ENCODE data around the gene BBC3.

The BBC3 gene

GRCh38 chr19:47186446-47187334 lies 44.3 kb downstream of the BBC3 start:
- Histone ChIP-seq H3K36me3 (ENCODE audit: control insufficient read depth, insufficient read depth, low read length) (peaks cover 14% of the 10 kb centered on the region), H3K27me3 (replicated peaks; ENCODE audit: control insufficient read depth, insufficient read depth, low read length) (no peaks in the 10 kb centered on the region), H3K4me3 (replicated peaks; ENCODE audit: low read depth, low read length) (no peak overlapping the region)
- TF ChIP-seq, protein P1, sequence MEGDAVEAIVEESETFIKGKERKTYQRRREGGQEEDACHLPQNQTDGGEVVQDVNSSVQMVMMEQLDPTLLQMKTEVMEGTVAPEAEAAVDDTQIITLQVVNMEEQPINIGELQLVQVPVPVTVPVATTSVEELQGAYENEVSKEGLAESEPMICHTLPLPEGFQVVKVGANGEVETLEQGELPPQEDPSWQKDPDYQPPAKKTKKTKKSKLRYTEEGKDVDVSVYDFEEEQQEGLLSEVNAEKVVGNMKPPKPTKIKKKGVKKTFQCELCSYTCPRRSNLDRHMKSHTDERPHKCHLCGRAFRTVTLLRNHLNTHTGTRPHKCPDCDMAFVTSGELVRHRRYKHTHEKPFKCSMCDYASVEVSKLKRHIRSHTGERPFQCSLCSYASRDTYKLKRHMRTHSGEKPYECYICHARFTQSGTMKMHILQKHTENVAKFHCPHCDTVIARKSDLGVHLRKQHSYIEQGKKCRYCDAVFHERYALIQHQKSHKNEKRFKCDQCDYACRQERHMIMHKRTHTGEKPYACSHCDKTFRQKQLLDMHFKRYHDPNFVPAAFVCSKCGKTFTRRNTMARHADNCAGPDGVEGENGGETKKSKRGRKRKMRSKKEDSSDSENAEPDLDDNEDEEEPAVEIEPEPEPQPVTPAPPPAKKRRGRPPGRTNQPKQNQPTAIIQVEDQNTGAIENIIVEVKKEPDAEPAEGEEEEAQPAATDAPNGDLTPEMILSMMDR (IDR thresholded peaks at IDR 0.05; ENCODE audit: insufficient read depth, low read length, poor library complexity, severe bottlenecking), result peak; percentile 37
- peak; percentile 67 for DNase-seq (ENCODE audit: extremely low read depth, insufficient read length)

DNA sequence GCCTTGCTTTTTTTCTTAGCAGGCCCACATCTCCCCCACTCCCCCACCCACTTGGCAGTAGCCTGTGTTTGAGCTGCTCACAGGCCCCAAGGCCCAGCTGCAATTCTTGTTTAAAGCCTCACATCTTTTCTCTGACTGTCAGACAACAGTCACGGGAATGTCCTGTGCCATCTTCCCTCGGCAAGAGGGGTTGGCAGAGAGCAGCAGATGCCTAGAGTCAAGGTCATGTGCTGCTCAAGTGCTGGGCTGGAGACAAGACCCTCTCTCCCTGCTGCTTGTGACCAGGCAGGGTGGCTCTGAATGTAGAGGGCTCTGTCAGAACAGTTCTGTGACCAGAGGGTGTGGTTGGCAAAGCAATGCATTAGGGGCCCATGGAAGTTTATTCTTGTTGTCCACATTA lies 47.4 kb downstream of the BBC3 start:
- Histone ChIP-seq H3K4me3 (replicated peaks; ENCODE audit: low read depth, low read length) (no peak overlapping the region), H3K27me3 (replicated peaks; ENCODE audit: control insufficient read depth, insufficient read depth, low read length) (no peaks in the 10 kb centered on the region), H3K36me3 (ENCODE audit: control insufficient read depth, insufficient read depth, low read length) (peaks cover 5% of the 10 kb centered on the region)
- TF ChIP-seq, protein P1 (IDR thresholded peaks at IDR 0.05; ENCODE audit: insufficient read depth, low read length, poor library complexity, severe bottlenecking), result no peak
- no peak for DNase-seq (ENCODE audit: extremely low read depth, insufficient read length)

GRCh38 chr19:47179653-47180310 lies 51.2 kb downstream of the BBC3 start:
- Histone ChIP-seq H3K27me3 (replicated peaks; ENCODE audit: control insufficient read depth, insufficient read depth, low read length) (no peaks in the 10 kb centered on the region), H3K4me3 (replicated peaks; ENCODE audit: low read depth, low read length) (no peak overlapping the region), H3K36me3 (ENCODE audit: control insufficient read depth, insufficient read depth, low read length) (peaks cover 5% of the 10 kb centered on the region)
- DNase-seq (ENCODE audit: extremely low read depth, insufficient read length), result no peak
- TF ChIP-seq, protein P1 (IDR thresholded peaks at IDR 0.05; ENCODE audit: insufficient read depth, low read length, poor library complexity, severe bottlenecking), result no peak

DNA sequence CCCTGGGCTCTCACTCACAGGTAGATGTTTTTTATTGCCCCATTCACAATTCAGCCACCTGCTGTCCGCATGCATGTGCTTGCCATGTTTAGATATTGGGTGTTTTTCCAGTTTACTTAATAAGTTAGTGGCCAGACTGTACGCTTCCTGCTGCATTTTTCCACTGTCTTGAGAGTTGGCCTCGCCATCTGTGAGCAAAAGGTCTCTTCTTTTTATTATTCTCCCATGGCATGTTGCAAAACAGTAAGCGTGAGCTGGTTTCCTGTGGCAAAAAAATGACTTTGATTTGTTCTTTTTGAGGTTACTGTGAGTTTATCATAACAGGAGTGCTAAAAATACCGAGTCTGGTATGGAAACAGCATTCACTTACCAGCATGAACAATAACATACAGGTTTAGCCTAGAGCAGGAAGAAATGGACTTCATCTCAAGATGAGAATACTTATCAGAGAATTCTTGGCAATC lies 54.3 kb downstream of the BBC3 start:
- Histone ChIP-seq H3K27me3 (replicated peaks; ENCODE audit: control insufficient read depth, insufficient read depth, low read length) (no peaks in the 10 kb centered on the region), H3K4me3 (replicated peaks; ENCODE audit: low read depth, low read length) (no peak overlapping the region), H3K36me3 (ENCODE audit: control insufficient read depth, insufficient read depth, low read length) (peaks cover 11% of the 10 kb centered on the region)
- DNase-seq (ENCODE audit: extremely low read depth, insufficient read length), result no peak
- TF ChIP-seq, protein P1 (IDR thresholded peaks at IDR 0.05; ENCODE audit: insufficient read depth, low read length, poor library complexity, severe bottlenecking), result no peak

DNA sequence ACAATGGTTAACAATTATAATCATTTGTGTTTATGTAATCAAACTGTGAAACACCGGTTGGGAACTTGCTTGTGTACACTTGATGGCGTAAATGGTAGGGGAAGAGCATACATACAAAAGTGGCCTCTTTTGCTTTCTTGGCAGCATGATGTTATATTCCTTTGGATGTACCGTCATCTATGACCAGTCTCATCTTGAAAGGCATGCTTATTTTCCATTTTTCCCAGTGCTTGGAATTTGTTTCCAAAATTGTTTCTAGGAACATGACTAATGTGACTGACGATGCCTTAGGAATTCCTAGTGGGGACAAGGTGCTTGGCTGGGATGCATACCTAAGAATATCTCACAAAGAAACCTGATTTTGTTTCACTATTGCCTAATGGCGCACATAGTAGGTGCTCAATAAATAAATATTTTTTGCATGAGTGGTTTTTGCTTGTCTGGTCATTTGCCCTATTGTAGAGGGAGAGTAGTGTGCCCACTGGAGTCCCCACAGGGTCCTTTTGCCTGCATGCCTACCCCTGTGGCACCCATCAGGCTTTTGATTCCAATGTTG lies 54.9 kb downstream of the BBC3 start:
- H3K27me3 ChIP-seq (replicated peaks; ENCODE audit: control insufficient read depth, insufficient read depth, low read length), result no peaks in the 10 kb centered on the region
- DNase-seq (ENCODE audit: extremely low read depth, insufficient read length), result no peak
- TF ChIP-seq, protein P1 (IDR thresholded peaks at IDR 0.05; ENCODE audit: insufficient read depth, low read length, poor library complexity, severe bottlenecking), result no peak
- H3K4me3 ChIP-seq (replicated peaks; ENCODE audit: low read depth, low read length), result no peak overlapping the region
- peaks cover 11% of the 10 kb centered on the region for H3K36me3 ChIP-seq (ENCODE audit: control insufficient read depth, insufficient read depth, low read length)

All from GM06990 (cell line).